A673 (cell line): ENCODE data around the gene ZDHHC19.

Source experiments
- CTCF ChIP-seq: fragments of 300-800, 200-600 bp; sonication (generic); conservative IDR thresholded peaks from 2 replicates; pipeline ENCODE4 v1.5.1; 2017; ENCODE audit warnings: low read depth, mild to moderate bottlenecking, antibody characterized with exemption, low read length, moderate library complexity, mixed read lengths
- EZH2 ChIP-seq: fragments of 200-600 bp; sonication (generic); IDR thresholded peaks from 2 replicates; pipeline ENCODE4 v1.6.1; 2017; ENCODE audit warnings: borderline replicate concordance, low read depth, mild to moderate bottlenecking, mixed read lengths, antibody characterized with exemption, low read length; ENCODE audit not compliant: poor library complexity, severe bottlenecking

DNA sequence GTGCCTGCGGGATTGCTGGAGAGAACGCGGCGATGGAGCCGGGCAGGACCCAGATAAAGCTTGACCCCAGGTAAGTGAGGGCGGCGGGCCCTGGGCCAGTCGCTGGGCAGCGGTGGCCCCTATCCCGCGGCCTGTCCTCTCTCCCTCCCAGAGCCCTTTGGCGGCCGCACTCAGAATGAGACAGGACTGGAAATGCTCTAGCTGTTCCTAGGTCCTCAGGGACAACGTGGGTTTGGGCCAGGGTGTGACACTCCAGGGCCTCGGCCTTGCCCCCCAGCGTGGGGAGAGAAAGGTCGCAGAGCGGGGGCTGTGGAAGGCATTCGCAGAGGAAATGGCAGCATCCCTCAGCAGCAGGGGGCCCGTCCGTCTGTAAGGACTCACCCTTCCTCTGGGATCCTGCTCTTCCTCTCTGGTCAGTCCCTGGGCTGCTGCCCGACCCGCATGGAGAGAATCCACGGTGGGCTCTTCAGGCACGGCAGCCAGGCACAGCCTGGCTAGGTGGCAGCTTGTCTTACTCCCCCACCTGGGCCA lies 5.5 kb upstream of the ZDHHC19 start:
- TF ChIP-seq CTCF: no peak
- TF ChIP-seq EZH2: no peak
